Body of pancreas (tissue), 4 donors: ENCODE measurements around the gene ADAMTS7.

Source experiments
- CTCF ChIP-seq, 7 experiments: fragments of 450-650 bp in 4 of 7; fragments of 200-600 bp in 3 of 7; sonication (generic) in 3 of 7; IDR thresholded peaks; one replicate each; pipeline ENCODE4 v1.5.1; 2016 to 2019; ENCODE audit warnings: antibody characterized with exemption in 7 of 7
- POLR2A ChIP-seq, 3 donors: fragments of 450-650 bp; IDR thresholded peaks; one replicate each; pipeline ENCODE4 v1.6.1; 2016; ENCODE audit warnings: antibody characterized with exemption in 3 of 3, mild to moderate bottlenecking in 2 of 3

GRCh38 chr15:78811825-78812183 is 540 bp upstream of the ADAMTS7 start:
- TF ChIP-seq CTCF (IDR thresholded peaks at IDR 0.05) (no peak), POLR2A (IDR thresholded peaks at IDR 0.05) (no peak)
